ENCODE measurements around the gene MYO9B. TPM values are rescaled to one million over a fixed set of nuclear protein-coding genes. Genes with fewer than 3 reads are reported as not detected.

The MYO9B gene
- polyA plus RNA-seq, 1 donor (not counting 4 experiments of a cell fraction or from before 2014, with no cell fraction given), result 14.3 TPM

DNA sequence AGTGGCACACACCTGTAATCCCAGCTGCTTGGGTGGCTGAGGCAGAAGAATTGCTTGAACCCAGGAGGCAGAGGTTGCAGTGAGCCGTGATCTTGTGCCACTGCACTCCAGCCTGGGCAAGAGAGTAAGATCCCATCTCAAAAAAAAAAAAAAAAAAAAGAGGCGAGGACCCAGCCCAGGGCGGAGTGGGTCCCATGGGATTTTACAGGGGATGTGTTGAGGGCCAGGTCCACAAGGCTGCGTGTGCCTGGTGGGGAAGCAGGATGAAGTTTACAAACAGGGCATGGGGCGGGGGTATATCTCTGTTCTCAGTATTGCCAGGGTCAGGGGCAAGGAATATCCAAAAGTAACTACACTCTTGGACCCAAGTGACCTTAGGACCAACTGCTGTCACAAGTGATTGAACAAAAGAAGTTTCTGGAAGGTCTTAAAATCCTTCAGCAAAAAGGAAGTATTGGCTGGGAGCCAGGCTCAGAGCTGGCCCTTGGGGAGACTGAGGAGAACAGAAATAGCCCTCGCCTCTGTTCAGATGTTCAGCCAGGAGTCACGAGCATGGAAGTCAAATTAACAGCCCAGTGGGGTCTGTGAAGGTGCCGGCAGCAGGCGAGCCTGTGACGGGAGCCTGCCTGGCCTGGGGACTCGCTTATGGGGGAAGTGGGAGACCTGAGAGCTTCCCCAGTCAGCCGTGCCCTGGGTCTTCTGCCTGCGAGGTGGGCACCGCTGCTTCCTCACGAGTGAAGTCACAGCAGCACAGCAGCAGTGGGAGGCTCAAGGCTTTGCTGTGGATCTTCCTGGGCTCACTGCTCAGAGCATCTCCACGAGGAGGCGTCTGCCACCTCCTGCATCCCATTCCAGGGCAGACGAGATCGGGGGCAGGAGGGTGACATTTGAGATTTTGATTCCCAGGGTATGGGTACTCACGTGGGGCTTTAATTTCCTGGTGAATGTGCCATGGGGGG, 6.4 kb downstream of the MYO9B start:
- DNase-seq (ENCODE audit: low read depth, low spot score), result no peak
- no peak overlapping the region for H3K9ac ChIP-seq (ENCODE audit: control insufficient read depth, extremely low read depth, insufficient read depth, low read length)

GRCh38 chr19:17086120-17086519, 10.5 kb downstream of the MYO9B start:
- Histone ChIP-seq H3K4me2 (ENCODE audit: control insufficient read depth, extremely low read depth, insufficient read depth, low read depth, low read length) (no peak overlapping the region), H3K4me1 (ENCODE audit: control insufficient read depth, extremely low read depth, insufficient read depth, low read length) (peaks cover 2% of the 10 kb centered on the region), H3K27me3 (ENCODE audit: control insufficient read depth, extremely low read depth, insufficient read depth, low read length) (no peaks in the 10 kb centered on the region), H3K4me3 (ENCODE audit: control insufficient read depth in 2 of 3, extremely low read depth in 1 of 3, insufficient read depth in 2 of 3, low read depth in 1 of 3, low read length in 3 of 3) (no peak overlapping the region), H4K20me1 (ENCODE audit: control insufficient read depth, extremely low read depth, insufficient read depth, low read length) (no peaks in the 10 kb centered on the region), H2AFZ (ENCODE audit: control insufficient read depth, low read length) (no peak overlapping the region), H3K36me3 (ENCODE audit: control insufficient read depth in 2 of 2, extremely low read depth in 1 of 2, insufficient read depth in 2 of 2, low read length in 2 of 2) (peaks cover 0 to 15% of the 10 kb centered on the region in 2 experiments), H3K9me3 (ENCODE audit: control insufficient read depth, low read depth, low read length) (no peaks in the 10 kb centered on the region), H3K79me2 (ENCODE audit: control insufficient read depth, insufficient read depth, low read length) (peaks cover 89% of the 10 kb centered on the region), H3K27ac (ENCODE audit: control insufficient read depth, insufficient read depth, low read length) (no peak overlapping the region), H3K9ac (ENCODE audit: control insufficient read depth, extremely low read depth, insufficient read depth, low read length) (no peak overlapping the region), H3K9me1 (ENCODE audit: control insufficient read depth, extremely low read depth, insufficient read depth, low read length) (no peaks in the 10 kb centered on the region)
- FAIRE-seq (no peak), DNase-seq (ENCODE audit: low read depth, low spot score) (no peak)
- TF ChIP-seq, protein P1, sequence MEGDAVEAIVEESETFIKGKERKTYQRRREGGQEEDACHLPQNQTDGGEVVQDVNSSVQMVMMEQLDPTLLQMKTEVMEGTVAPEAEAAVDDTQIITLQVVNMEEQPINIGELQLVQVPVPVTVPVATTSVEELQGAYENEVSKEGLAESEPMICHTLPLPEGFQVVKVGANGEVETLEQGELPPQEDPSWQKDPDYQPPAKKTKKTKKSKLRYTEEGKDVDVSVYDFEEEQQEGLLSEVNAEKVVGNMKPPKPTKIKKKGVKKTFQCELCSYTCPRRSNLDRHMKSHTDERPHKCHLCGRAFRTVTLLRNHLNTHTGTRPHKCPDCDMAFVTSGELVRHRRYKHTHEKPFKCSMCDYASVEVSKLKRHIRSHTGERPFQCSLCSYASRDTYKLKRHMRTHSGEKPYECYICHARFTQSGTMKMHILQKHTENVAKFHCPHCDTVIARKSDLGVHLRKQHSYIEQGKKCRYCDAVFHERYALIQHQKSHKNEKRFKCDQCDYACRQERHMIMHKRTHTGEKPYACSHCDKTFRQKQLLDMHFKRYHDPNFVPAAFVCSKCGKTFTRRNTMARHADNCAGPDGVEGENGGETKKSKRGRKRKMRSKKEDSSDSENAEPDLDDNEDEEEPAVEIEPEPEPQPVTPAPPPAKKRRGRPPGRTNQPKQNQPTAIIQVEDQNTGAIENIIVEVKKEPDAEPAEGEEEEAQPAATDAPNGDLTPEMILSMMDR (optimal IDR thresholded peaks at IDR 0.05 in 1 of 3, IDR thresholded peaks at IDR 0.05 in 1 of 3, conservative IDR thresholded peaks at IDR 0.05 in 1 of 3; ENCODE audit: extremely low read depth in 1 of 3, insufficient read depth in 2 of 3, low read length in 3 of 3), result no peak
- no peak for TF ChIP-seq EZH2 (IDR thresholded peaks at IDR 0.05; ENCODE audit: low read length)
- dilution Hi-C loops (cut with MboI; ENCODE audit: extremely low pct_ligation_motif_present, low sequenced_read_pairs), result no loop called here

More for the DNA sequence above, 6.4 kb downstream of the MYO9B start:
- Histone ChIP-seq H4K20me1 (ENCODE audit: control insufficient read depth, extremely low read depth, insufficient read depth, low read length) (peaks cover 4% of the 10 kb centered on the region), H3K79me2 (ENCODE audit: control insufficient read depth, insufficient read depth, low read length) (peaks cover 88% of the 10 kb centered on the region), H3K9me1 (ENCODE audit: control insufficient read depth, extremely low read depth, insufficient read depth, low read length) (no peaks in the 10 kb centered on the region), H3K27me3 (ENCODE audit: control insufficient read depth, extremely low read depth, insufficient read depth, low read length) (no peaks in the 10 kb centered on the region), H3K4me3 (ENCODE audit: control insufficient read depth in 2 of 3, extremely low read depth in 1 of 3, insufficient read depth in 2 of 3, low read depth in 1 of 3, low read length in 3 of 3) (no peak overlapping the region), H3K4me1 (ENCODE audit: control insufficient read depth, extremely low read depth, insufficient read depth, low read length) (peaks cover 29% of the 10 kb centered on the region), H3K27ac (ENCODE audit: control insufficient read depth, insufficient read depth, low read length) (no peak overlapping the region), H3K4me2 (ENCODE audit: control insufficient read depth, extremely low read depth, insufficient read depth, low read depth, low read length) (no peak overlapping the region), H3K9me3 (ENCODE audit: control insufficient read depth, low read depth, low read length) (no peaks in the 10 kb centered on the region), H2AFZ (ENCODE audit: control insufficient read depth, low read length) (no peak overlapping the region), H3K36me3 (ENCODE audit: control insufficient read depth in 2 of 2, extremely low read depth in 1 of 2, insufficient read depth in 2 of 2, low read length in 2 of 2) (peaks cover 4 to 15% of the 10 kb centered on the region in 2 experiments)
- TF ChIP-seq, protein P1 (optimal IDR thresholded peaks at IDR 0.05 in 1 of 3, IDR thresholded peaks at IDR 0.05 in 1 of 3, conservative IDR thresholded peaks at IDR 0.05 in 1 of 3; ENCODE audit: extremely low read depth in 1 of 3, insufficient read depth in 2 of 3, low read length in 3 of 3), result no peak
- no peak for TF ChIP-seq EZH2 (IDR thresholded peaks at IDR 0.05; ENCODE audit: low read length)
- dilution Hi-C loops (cut with MboI; ENCODE audit: extremely low pct_ligation_motif_present, low sequenced_read_pairs), result no loop called here
- FAIRE-seq, result no peak
